ENCODE results near the gene IRF2.

IRF2 gene

DNA sequence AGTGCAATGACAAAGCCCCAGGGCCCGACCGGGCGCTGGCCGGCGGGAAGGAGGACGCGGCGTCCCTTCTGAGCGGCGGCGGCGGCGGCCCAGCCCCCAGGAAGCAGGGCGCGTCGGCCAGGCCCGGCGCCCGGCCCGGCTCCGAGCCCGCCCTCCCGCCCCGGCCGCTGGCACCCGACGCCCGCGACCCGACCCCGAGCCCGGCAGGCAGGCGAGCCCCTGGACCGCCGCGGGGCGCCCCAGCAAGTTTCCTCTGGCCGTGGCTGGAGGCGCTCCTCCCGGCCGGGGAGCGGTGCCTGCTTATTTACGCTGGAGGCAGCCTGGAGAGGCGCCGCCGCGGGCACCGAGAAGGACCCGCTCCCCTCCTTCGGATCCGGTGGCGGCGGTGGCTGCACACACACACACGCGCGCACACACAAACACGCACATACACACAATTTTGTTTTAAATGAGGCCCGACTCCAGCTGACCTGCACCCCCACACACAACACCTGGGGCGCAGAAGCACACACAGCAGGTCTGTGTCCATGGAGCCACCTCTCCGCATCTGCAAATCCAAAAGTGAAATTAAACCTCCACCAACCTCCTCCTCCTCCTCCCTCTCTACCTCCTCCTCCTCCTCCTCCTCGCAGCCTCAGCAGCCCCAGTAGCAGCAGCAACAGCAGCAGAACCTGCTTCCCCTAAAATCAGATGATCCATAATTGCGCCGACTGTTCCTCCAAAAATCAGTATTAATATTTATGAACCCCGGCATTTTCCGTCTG lies 669 bp downstream of the IRF2 start:
- peak; percentile 60 for DNase-seq

DNA sequence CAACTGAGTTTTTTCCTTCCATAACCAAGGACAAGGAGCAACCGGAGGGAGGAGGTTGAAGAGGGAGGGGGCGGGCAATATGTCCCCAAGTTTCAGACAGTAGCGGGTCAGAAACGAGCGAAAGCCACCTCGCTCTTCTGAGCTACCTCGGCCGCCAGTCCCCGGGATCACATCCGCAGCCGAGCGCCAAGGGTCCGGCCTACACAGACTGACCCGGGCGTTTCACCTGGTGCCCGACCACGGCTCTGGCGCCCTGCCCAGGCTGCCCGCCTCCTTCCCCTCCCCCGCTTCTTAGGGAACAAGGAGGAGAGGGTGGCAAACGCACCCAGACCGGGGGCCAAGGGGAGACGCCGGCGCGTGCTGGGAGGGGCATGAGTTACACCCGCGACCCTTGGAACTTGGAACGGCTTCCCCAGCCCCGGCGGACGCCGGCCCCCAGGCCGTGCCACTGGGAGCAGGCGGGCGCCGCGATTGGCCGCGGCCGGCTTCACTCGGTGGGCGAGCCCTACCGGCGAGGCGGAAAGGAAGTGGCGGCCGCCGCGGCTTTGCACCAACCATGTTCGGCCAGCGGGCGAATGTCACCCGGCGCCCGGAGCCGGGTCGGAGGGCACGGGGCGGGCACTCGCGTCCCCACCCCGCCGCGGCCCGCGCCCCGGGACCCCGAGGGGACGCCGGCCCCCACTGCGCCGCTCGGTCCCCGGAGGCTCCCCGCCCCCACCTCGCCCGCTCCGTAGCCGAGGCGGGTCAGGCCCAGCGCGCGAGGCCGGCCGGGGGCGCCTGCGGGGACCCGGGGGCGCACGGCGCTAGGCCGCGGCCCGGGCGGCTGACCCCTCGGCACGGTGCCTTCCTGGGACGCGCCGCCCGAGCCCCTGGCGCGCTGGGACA lies 1.5 kb downstream of the IRF2 start:
- DNase-seq = peak; percentile 79

DNA sequence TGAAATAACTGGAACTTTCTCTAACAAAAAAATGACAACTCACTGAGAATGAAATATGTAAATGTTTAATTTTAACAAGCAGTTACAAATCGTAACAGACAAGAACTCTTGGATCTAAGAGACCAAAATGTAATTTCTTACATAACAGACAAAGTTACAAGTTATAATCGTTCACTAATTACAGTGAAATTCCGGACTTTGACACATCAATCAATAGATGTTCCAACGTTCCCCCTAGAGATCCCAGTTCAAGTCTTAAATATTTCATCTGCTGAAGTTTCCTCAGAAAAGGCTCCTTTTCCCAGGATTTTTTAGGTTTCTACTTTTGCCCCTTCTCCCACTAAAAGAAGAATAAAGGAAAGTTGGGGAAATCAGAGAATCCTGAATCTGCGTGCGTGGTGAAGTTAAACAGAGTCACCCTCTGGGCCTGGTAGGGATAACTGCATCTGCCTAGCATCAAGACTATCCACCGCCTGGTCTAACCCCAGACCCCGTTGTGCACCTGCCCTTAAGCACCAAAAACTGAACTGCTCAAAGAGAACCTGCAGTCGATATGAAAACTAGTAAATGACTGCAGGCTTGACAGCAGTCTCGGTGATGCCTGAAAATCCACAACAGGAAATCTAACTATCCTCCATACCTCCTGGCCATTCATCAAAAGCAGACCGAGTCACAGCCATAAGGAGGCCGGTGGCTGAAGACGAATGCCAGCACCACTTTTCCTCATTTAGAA lies 2.3 kb downstream of the IRF2 start:
- DNase-seq = no peak

DNA sequence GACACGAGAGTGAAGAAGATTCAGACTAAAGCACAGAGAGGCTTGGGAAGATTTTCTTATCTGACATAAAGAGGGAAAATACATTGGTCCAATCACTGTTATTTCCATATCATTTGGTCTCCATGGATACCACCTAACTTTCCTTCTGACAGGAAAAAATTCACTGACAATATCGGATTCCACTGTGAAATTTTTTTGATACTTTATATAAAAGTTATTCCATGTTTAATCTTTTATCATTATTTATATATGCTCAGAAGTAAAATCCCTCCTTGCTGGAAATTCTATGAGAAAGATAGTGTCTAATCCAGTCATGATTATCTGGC lies 3.6 kb downstream of the IRF2 start:
- no peak for DNase-seq

DNA sequence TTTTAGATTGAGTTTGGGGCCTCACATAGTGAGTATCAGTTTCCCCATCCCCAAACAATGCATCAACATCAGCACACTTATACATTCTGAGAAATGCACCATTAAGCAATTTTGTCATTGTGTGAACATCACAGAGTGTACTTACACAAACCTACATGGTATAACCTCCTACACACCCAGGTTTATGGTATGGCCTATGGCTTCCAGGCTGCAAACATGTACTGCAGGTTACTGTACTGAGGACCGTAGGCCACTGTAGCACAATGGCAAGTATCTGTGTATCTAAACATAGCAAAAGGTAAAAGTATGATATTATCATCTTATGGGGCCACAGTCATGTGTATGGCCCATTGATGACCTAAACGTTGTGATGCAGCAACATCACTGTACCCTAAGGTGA lies 7.7 kb downstream of the IRF2 start:
- no peak for DNase-seq

DNA sequence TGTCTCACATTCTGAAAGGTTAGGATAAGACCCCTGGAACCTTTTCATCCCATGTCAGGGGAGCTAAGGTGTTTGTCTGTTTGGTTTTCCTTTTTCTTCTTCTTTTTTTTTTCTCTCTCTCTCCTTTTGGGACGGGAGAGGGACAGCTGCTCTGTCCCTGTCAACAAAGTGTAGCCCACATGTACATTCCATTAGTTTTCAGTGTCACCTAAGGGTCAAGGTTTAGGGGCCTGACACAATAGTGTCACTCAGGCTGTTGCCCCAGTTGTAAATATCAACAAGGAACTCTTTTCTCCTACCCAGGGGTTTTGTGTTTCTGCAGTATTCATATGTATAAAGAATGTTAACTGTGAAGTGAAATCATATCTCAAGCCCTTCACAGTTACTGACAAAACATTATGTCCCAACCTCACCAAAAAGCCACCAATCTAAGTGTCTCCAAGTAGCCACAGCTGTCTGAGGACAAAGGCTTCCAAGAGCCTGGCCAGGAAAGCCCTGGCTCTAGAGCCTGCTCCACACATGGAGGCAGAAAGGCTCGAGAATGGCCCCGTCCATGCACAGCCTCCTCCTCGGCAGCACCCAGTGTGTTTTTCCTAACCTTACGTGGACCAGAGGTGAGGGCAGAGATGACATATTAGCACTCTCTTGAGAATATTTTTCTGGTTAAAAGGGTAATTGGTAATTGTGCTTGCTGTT lies 9.4 kb downstream of the IRF2 start:
- DNase-seq = no peak

DNA sequence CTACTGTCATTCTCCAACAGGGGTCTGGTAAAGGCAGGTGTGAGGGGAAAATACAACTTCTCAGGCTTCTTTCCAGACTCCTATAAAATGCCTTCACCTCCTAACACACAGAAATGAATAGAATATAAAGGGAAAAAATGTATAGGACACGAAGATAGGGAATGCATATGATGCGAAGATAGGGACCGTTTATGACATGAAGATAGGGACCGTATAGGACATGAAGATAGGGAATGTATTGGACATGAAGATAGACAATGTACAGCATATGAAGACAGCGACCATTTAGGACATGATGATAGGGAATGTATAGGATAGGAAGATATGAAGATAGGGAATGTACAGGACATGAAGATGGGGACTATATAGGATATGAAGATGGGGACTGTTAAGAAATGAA lies 10.5 kb downstream of the IRF2 start:
- no peak for DNase-seq

DNA sequence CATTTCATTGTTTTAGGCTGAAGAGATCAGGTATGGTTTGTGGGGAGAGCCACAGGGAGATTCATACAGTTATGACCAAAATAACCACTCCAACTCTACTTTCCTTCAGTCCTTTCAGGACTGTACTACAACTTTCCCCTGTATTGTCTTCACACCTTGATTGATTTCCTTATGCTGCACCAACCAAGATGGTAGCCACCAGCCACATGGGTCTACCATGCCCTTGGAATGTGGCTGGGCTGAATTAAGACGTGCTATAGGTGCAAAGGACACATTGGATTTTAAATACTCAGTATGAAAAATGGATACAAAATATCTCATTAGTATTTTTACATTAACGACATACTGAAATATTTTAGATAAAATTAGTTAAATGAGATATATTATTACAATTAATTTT lies 11.2 kb downstream of the IRF2 start:
- DNase-seq = no peak

DNA sequence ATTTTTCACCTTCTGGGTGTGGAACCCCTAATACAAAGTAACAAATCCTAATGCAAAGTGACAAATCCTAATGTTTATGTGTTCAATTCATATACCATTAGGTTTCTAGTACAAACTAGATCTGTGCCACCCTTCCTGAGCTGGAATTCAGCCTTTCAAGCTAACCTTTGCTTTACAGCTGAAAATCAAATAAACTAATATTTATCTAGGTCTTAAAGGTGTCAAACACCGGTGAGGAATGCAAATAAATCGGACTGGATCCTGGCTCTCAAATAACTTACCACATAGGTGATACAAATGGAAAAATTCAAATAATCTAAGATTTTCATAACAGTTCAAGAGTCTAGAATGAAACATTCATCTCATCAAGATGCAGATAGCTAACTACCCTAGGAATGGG lies 11.6 kb downstream of the IRF2 start:
- no peak for DNase-seq

DNA sequence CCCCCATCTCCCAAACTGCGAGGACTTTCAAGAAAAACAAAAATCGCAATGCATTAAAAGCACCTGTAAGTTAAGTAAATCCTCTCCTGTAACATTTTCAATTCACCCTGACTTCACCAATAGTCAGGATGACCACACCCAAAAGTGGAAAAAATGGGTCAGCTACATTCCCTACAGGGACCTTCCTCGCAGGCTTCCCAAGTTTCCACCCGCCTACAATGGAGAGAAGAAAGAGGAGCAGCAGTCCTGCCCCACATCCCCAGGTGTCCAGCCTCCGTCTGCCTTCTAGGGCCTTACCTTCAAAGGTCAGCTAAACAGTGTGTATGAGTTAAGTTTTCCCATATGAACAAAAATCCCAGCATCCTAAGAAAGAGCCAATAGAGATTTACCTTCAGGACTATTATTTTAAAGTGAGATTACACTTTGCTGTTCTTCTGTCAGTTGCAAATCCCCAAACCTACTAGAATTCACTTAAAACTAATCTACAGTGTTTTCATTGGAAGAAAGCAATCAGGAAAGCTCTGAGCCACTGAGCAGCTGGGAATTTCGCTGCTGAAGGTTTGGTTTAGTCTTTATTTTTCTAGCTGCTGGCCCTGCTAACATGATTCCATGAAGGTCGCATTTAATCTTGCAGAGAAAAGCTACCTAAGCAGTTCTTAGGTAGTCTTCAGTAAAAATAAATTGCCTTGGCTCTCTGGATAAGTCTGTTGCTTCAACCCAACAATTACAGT lies 12.5 kb downstream of the IRF2 start:
- DNase-seq = no peak

DNA sequence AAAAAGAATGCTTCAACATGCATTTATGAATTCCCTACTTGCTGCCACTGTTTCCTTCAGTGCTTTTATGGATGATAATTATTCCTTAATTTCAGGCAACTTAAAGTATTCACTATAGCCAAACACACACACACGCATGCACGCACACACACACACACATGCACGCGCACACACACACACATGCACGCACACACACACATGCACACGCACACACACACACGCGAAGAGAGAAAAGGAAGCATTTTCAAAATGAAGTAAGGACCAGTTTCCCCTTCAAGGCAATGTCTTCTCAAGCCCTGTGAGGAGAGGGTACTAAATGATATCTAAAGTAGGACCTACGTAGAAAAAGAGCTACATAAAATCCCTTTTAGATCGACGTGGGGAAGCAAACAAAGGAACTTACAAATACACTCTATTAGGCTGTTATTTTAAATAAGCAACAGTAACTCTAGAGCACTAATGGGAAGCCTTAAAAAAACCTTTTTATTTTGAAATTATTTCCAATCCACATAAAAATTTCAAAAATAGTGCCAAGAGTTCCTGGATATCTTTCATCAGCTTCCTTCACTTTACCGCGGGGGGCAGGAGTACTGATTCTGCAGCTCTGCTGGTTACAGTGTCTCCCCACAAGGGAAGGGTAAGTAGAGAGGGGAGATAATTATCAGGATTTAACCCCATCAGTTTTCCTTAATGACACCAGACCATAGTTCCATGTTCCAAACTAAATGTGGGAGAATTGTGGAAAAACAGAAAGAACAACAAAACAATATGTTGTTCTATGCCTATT lies 13.7 kb downstream of the IRF2 start:
- no peak for DNase-seq

DNA sequence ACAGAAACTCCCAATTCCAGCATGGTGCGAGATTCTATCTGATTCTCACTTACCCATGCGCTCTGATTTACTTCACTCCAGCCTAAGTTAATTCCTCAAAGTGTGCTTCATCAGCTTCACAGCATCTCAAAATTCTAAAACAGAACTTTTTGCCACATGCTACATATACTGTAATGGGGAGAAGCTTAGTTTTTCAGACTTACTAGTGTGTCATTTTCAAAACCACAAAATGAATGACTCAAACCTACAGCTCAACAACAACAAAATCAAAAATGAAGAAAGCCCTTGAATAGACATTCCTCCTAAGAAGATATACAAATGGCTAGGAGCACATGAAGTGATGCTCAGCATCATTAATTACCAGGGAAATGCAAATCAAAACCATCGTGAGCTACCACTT lies 14.9 kb downstream of the IRF2 start:
- DNase-seq = no peak

DNA sequence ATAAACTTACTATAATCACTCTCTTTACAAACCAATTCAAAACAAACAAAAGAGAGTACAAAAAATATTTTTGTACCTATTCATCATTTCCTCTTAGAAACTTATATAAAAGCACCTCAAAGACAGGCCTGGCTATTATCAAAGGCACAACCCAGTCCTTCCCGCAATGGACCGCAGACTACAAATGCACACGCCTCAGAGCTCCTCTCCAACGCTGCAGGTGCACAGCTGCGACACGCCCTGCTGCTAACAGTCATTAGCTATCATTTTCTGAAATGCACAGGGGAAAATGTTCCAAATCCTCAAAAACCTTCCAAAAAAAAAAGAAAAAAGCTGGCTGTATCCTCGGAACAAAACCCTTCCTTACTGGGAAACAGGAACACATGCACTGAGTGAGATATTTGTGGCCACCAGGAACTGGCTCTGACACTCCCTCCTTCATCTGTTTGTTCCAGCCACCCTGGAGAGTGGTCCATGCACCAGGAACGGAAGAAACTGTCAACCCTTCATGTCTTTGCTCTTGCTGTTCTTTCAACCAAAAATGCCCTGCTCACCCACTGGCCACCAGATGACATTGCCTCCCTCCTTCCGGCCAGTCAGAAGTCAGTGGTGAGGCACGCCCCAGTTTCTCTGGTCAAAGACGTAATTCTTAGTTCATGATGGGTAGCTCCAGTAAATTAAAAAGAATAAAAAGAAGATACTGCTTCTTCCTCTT lies 16.7 kb downstream of the IRF2 start:
- no peak for DNase-seq

DNA sequence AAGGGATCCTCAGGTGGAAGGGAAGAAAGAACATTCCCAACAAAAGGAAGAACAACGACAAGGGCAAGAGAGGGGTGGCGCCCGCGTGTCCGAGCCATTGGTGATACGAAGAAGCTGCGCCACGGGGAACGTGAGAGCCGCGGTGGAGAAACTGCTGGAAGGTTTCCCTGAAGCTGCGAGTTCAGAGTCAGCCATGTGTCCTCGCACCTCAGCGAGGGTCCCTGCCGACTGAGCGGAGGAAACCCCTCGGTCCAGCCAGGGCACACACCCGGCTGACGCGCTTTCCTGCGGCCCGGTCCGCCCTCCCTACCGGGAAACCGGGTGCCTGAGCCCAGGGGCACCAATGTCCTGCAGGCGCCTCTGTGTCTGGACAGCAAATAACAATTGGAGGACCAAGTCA lies 18.0 kb downstream of the IRF2 start:
- DNase-seq = no peak

DNA sequence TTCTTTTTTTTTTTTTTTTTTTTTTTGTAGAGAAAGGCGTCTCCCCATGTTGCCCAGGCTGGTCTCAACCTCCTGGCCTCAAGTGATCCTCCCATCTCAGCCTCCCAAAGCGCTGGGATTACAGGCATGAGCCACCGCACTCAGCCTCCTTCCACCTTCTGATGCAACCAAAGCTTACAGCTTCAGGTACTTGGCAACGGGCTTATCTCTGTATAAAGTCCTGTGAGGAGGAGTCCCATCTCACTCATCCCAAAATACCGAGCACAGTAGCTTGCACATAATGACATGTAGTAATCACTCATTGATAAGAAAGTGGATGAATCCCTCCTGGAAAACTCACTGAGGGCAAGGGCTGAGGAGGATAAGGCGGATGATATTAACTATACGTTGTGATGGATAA lies 19.1 kb downstream of the IRF2 start:
- no peak for DNase-seq

DNA sequence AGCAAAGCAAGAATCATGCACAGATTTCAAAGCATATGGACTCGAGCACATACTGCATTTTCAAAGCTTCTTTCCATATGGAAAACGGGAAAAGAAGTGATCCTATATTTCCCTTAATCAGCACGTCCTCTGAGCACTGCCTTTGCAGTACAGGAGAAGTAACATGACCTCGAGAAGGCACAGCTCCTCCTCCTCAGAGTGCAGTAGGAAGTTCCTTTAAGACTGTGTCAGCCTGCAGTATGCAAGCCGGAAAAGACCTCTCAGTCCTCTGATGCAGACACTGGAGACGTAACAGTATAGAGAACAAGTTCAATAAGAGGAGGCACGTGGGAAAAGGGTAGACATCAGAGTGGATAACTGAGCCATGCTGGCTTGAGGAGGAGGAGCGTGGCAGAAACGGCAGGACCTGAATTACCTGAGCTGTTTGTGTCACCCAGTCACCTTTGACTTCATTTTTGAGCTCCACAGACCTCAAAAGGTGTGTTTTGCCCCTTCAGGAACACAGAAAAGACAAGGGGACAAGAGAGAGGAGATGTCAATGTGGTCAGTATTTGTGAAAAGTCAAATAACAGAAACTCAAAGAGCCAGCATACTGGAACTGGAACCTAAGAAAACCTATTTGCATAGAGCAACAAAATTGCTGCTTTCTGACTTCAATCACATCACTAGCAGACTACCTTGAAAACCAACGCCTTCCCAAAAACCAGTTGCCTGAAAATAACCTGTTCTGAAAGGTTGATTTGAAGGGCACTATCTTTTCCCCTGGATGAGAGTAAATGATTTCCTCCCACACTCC lies 20.8 kb downstream of the IRF2 start:
- DNase-seq = peak; percentile 39

DNA sequence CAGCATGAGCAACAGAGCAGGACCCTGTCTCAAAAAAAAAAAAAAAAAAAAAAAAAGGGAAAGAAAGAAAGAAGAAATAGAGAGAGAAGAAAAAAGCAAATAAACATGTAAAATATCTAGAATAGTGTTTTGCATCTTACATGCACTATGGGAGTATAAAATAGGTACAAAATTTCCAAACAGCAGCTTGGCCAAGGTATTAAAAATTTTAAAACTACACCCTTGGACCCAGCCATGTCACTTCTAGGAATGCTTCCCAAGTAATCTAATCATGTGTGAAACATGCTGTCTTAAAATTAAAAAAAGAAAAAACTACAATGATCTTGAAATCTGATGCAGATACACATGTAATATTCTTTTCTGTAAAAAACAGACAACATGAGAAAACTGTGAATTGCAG lies 21.6 kb downstream of the IRF2 start:
- no peak for DNase-seq

DNA sequence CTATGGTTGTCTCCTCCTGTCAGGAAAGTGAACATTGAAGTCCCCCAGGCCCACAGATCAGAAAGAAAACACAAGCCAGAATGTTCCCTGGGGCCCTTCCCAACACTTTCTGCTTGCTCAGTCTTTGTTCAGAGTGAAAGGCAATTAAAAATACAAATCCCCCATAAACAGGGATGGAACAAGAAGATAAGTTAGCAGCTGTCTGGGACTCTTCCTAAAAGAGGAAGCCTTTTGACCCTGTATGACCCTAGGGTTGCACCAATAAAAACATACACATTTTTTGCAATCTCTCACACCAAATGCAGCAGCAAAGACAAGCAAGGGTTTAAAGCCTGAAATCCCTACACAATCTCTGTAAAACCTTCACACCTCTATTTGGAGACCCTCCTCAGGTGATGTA lies 22.6 kb downstream of the IRF2 start:
- no peak for DNase-seq

DNA sequence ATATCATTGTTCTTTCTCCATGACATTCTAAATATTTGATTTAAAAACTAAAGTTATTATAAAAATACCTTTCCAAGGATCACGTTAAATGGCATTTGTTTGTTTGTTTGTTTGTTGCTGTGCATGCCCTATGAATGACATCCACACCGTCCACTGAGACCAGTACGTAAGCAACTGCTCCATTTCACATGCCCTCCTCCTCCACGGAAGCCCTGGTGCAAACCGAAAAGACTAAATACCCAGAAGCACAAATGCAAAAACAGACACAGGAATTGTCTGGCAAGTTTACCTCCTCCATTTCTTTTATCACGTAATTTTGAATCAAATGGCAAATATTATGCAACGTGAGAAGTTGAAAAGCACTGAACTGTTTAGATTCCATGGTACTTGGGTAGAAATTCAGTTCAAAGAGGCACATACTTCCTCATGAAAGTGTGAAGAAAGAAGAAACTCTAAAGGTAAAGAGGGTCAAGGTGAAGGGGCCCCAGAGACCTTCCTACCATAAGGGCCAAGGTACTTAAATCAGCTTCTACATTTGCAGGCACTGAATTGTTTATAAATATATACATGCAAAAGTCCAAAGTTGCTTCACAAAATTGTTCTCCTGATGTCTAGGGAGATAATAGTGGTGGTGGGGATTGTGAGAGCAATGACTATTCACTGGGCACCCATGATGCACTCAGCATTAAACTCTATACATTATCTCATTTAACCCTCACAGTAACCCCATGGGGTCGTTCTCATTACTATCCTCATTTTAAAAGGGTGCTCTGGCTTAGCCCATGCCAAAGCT lies 23.4 kb downstream of the IRF2 start:
- DNase-seq = no peak
